CD4-positive, alpha-beta T cell treated with Interleukin-2 at 100 ng/mL for 4 hours (primary cell): Measurements from ENCODE around the gene PPT2.

ENCODE experiments used
- DNase-seq: peaks from one replicate; pipeline ENCODE4 v3.0.0-alpha.2; 2020; ENCODE audit warnings: low spot score

The PPT2 gene

GRCh38 chr6:32153564-32154513 lies at the start of gene PPT2:
Gene PPT2 (plus strand): TSS chr6:32154141. CDS start chr6:32154595, 454 bp downstream.
- peak; percentile 62 for DNase-seq

- no peak for DNase-seq
Measured at GRCh38 chr6:32105433-32105832, 48.5 kb upstream of the PPT2 start.

GRCh38 chr6:32107406-32107805 lies 46.5 kb upstream of the PPT2 start:
- no peak for DNase-seq

GRCh38 chr6:32108094-32108627 lies 45.8 kb upstream of the PPT2 start:
- DNase-seq = no peak

- no peak for DNase-seq
Measured at GRCh38 chr6:32108727-32109113, 45.2 kb upstream of the PPT2 start.

GRCh38 chr6:32109114-32109764 lies 44.7 kb upstream of the PPT2 start, which contains the start of gene TNXB:
Gene TNXB (minus strand): TSS chr6:32109338. CDS start chr6:32098198, 11,140 bp downstream.
- no peak for DNase-seq

- DNase-seq = no peak
Measured at GRCh38 chr6:32109765-32110160, 44.2 kb upstream of the PPT2 start.

- DNase-seq = no peak
Measured at GRCh38 chr6:32110632-32111031, 43.3 kb upstream of the PPT2 start.

- no peak for DNase-seq
Measured at GRCh38 chr6:32111424-32112066, 42.4 kb upstream of the PPT2 start.

- DNase-seq = no peak
Measured at GRCh38 chr6:32112431-32112980, 41.4 kb upstream of the PPT2 start.

GRCh38 chr6:32113386-32114352 lies 40.3 kb upstream of the PPT2 start:
- DNase-seq = no peak

- DNase-seq = no peak
Measured at GRCh38 chr6:32114796-32115195, 39.1 kb upstream of the PPT2 start.

GRCh38 chr6:32115623-32116022 lies 38.3 kb upstream of the PPT2 start:
- no peak for DNase-seq

- no peak for DNase-seq
Measured at GRCh38 chr6:32116674-32117073, 37.3 kb upstream of the PPT2 start.

GRCh38 chr6:32117461-32117860 lies 36.5 kb upstream of the PPT2 start:
- DNase-seq = no peak

GRCh38 chr6:32118782-32119628 lies 34.9 kb upstream of the PPT2 start:
- DNase-seq = peak; percentile 64

GRCh38 chr6:32120573-32121059 lies 33.3 kb upstream of the PPT2 start:
- no peak for DNase-seq

- no peak for DNase-seq
Measured at GRCh38 chr6:32123681-32124080, 30.3 kb upstream of the PPT2 start.

GRCh38 chr6:32126880-32127279 lies 27.1 kb upstream of the PPT2 start:
- no peak for DNase-seq

- DNase-seq = no peak
Measured at GRCh38 chr6:32127409-32127716, 26.6 kb upstream of the PPT2 start.
